T1000 (cell line): ENCODE results near the gene GPR132.
"Not testable (repeated sequence)": the region's sequence is repeated elsewhere in the genome, so short reads cannot be mapped to it uniquely, and the experiment has no call there.

Source experiments
- DNase-seq: peaks from one replicate; lab custom pipeline; 2025; ENCODE audit warnings: mixed read lengths; lab: John Stamatoyannopoulos, UW

GPR132 gene

GRCh38 chr14:105075379-105076295, 10.4 kb upstream of the GPR132 start:
- no peak for DNase-seq

DNA sequence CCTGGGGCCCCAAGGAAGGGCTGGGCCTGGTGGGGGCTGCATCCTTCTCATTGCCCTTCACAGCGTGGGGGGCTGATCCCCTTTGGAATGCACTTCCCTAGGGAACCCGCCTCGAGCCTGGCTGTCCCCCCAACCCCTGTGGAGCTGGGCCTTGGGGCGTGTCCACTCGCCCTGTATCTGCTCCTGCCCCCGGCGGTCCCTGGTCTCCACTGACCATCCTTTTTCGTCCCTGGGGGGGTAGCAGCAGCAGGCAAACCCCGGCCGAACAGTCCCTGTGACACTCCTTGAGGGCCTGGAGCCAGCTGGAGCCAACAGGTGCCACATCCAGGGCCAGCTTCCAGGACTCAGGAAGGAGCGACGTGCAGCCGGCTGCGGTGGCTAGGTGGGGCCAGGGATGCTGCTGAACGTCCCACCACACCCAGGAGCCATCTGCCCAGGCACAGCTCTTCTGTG, 9.4 kb upstream of the GPR132 start:
- no peak for DNase-seq

- DNase-seq, result no peak
Observed at GRCh38 chr14:105073720-105074600, 8.7 kb upstream of the GPR132 start.

DNA sequence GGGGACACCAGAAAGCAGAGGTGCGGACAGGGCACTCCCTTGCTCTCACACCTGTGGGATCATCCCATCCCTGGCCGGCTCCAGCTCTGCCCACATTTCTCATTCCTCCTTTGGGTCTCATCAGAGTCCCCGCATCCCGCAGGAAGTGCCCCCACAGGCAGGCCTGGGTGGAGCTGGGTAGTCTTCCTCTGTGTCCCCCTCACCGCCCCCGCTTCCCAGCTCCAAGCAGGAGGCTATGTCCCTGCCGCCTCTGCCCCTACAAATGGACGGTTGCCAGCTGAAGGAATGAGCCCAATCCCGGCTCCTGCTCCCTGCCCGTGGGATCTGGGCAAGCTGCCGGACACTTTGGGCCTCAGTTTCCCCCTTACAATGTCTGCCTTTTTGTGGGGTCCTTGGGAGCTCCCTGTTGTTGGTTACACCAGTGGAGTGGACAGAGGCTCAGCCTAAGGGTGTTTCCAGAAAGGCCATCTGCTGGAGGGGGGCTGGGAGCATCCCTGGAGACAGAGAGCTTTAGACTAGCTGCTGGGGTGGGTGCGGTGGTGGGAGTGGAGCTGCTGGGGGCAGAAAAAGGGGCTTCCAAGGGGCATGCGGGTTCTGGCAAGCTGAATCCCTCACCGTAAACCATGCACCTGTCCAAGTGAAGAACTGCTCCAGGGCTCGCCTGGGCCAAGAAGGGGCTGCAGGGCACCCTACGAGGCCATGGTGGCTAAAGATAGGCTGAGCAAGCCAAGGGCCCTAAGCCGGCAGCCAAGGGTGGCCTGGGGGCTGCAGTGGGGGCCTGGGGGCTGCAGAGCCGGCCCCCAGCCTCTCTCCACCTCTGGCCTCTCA, 7.9 kb upstream of the GPR132 start:
- DNase-seq, result no peak

DNA sequence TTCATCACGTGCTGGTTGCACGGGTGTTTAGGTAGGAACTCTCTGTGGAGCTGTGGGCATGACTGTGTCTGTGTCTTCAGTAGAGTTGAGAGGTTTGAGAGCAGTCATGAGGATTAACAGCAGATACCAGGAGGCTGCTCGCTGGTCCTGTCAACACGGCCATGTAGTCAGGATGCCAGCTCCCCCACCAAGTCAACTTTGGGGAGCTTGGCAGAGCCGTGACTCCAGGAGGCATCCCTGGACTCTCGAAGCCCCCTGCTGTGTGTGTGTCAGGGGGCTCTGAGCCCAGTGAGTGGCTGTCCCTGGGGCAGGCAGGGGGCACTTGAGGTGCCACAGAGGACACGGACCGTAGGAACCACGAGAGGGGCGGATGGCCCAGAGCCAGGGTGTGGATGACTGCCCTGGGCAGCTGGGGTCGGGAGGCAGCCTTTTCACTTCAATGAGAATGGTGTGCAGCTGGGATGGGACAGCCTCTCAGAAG, 7.2 kb upstream of the GPR132 start:
- no peak for DNase-seq

GRCh38 chr14:105071942-105072341, 6.7 kb upstream of the GPR132 start:
- DNase-seq, result no peak

GRCh38 chr14:105071326-105071725, 6.1 kb upstream of the GPR132 start:
- DNase-seq, result no peak

DNA sequence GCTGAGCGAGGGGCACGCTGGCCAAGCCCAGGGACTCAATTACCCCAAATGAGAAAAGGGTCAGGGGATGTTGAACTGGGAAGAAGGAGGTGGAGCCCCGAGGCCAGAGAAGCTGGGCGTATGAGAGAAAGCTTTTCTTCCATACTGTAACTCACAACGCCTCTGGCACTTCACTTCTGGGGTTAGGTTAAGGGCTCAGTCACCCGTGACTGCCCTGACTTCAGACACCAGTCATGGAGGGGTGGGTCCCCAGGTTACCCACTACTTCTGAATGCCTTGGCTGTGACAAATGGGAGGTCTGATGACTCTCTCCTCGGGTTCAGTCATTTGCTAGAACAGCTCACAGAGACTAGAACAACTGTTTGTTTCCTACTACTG, 5.5 kb upstream of the GPR132 start:
- no peak for DNase-seq

GRCh38 chr14:105069871-105070759, 4.9 kb upstream of the GPR132 start:
- no peak for DNase-seq

- DNase-seq, result no peak
Observed at GRCh38 chr14:105069522-105069870, 4.3 kb upstream of the GPR132 start.

DNA sequence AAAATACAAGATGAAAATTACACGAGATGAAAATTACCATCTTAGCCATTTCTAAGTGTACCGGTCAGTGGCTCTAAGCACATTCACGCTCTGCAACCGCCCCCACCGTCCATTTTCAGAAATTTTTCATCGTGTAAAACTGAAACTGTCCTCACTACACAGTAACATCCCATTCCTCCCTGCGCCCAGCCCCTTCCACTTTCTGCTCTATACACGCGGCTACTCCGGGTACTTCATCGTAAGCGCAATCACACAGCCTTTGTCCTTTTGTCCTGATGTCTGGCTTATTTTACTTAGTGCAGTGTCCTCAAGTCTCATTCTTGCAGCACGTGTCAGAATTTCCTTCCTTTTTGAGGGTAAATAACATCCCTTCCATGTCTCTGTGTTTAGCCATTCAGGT, 3.6 kb upstream of the GPR132 start:
- no peak for DNase-seq

GRCh38 chr14:105067969-105068301, 2.7 kb upstream of the GPR132 start:
- DNase-seq, result no peak

GRCh38 chr14:105067140-105067968, 2.1 kb upstream of the GPR132 start:
- no peak for DNase-seq

- no peak for DNase-seq
Observed at GRCh38 chr14:105066240-105067071, 1.2 kb upstream of the GPR132 start.

DNA sequence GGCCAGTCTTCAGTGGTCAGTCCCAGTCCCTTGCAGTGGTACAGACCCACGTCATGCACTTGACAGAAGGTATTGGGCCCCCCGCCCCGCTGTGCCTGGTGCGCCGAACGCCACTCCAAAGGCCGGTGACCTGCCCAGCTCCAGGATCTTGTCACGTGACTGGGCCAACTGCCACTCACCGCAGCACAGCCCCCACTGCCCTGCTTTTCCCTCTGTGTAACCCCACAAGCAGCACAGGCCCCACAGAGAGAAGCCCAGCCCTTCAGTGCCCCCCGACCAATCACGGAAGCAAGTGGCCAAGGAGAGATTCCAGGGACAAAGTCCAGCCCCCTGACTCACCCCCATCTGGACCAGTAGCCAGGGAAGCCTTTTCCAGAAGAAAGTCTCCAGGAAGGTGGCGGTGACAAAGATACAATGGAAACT, 498 bp downstream of the GPR132 start:
- no peak for DNase-seq

DNA sequence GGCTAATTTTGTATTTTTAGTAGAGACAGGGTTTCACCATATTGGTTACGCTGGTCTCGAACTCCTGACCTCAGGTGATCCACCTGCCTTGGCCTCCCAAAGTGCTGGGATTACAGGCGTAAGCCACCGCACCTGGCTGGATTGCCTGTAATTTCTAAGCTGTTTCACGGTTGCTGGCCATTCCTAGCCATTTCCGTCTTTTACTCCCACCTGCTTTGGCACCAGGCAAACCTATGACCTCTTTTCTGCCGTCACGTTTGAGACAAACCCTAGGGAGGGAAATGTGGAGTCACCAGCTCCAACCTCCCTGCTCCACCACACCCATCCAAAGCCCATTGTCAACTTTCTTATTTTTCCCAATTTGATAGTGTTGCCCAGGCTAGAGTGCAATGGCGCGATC, 1.2 kb downstream of the GPR132 start:
- DNase-seq, result no peak

GRCh38 chr14:105063506-105063905, 1.7 kb downstream of the GPR132 start:
- DNase-seq, result not testable (repeated sequence)

GRCh38 chr14:105063056-105063455, 2.2 kb downstream of the GPR132 start:
- DNase-seq, result no peak

DNA sequence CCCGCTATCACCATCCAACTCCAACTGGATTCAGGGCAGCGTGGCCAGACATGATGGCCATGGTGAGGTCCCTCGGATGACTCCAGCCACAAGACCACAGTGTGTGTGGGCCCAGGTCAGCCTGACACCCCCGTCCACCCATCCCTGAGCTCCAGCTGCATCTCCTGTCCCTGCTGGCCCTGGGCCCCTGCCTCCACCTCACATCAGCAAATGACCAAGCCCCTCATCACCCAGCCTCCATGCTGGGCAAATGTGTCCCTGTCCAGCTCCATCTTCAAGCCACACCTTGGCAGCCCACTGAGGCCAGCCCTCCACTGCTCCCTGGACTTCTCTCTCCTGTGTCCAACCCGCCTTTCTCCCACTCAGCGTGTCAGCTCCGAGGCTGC, 3.2 kb downstream of the GPR132 start:
- DNase-seq, result no peak
